Esophagus muscularis mucosa (tissue), 4 donors: ENCODE measurements around the gene PAPLN. TPM values are rescaled to one million over a fixed set of nuclear protein-coding genes. Genes with fewer than 3 reads are reported as not detected.

Source experiments
- DNase-seq: peaks from one replicate; pipeline ENCODE4 v3.0.0-alpha.2; 2017; ENCODE audit errors: extremely low spot score
- H3K27ac ChIP-seq, 4 donors: fragments of 200-600 bp; sonication (generic); replicated peaks in 1 of 4; 1 replicate in 3 of 4; 2 replicates in 1 of 4; pipeline ENCODE4 v1.5.1; 2016 to 2019; ENCODE audit warnings: mild to moderate bottlenecking in 1 of 4
- H3K27me3 ChIP-seq, 4 donors: fragments of 200-600 bp; sonication (generic); one replicate each; pipeline versions ENCODE4 v1.5.1 to v1.6.0; 2016 to 2019
- H3K36me3 ChIP-seq, 4 donors: fragments of 200-600 bp; sonication (generic); one replicate each; pipeline ENCODE4 v1.5.1; 2016 to 2019
- H3K4me1 ChIP-seq, 4 donors: fragments of 200-600 bp; sonication (generic); one replicate each; pipeline ENCODE4 v1.5.1; 2016 to 2019
- H3K4me3 ChIP-seq, 4 donors: fragments of 200-600 bp; sonication (generic); 1 replicate in 2 of 4; 2 replicates in 2 of 4; pipeline ENCODE4 v1.5.1; 2016 to 2019; ENCODE audit warnings: mild to moderate bottlenecking in 4 of 4, moderate library complexity in 1 of 4
- H3K9me3 ChIP-seq, 4 donors: fragments of 200-600 bp; sonication (generic); 1 replicate in 3 of 4; 2 replicates in 1 of 4; pipeline ENCODE4 v1.5.1; 2016 to 2019
- CTCF ChIP-seq, 3 experiments: fragments of 200-600 bp in 2 of 3; fragments of 450-650 bp in 1 of 3; sonication (generic) in 2 of 3; IDR thresholded peaks; one replicate each; pipeline ENCODE4 v1.5.1; 2017 to 2019; ENCODE audit warnings: antibody characterized with exemption in 3 of 3, mild to moderate bottlenecking in 2 of 3, moderate library complexity in 1 of 3
- EP300 ChIP-seq: sonication (generic); formaldehyde crosslinking; IDR thresholded peaks from one replicate; pipeline ENCODE4 v1.6.1; 2017; ENCODE audit warnings: antibody characterized with exemption
- POLR2A ChIP-seq: fragments of 450-650 bp; IDR thresholded peaks from one replicate; pipeline ENCODE4 v1.6.1; 2017; ENCODE audit warnings: antibody characterized with exemption, moderate library complexity, mild to moderate bottlenecking, low read depth
- POLR2AphosphoS5 ChIP-seq, 2 donors: sonication (generic); formaldehyde crosslinking; IDR thresholded peaks; one replicate each; pipeline ENCODE4 v1.6.1; 2017; ENCODE audit warnings: antibody characterized with exemption in 2 of 2
- WGBS: methylation state at CpG from one replicate; pipeline ENCODE4 v1.1.5; 2018; 5-methylcytosine and 5-hydroxymethylcytosine counted together
- intact Hi-C: fragments of 100-400 bp; cut with DNase I; formaldehyde crosslinking; loops from one replicate; pipeline ENCODE4 v1.15.1; 2023
- total RNA-seq, 4 donors: library from RNA; depleted of rRNA; stranded (reverse); fragments of >200 nt; gene quantifications; one replicate each; pipeline versions ENCODE4 v1.1.0 to v1.2.1, GENCODE V29; 2016

Gene PAPLN
- total RNA-seq, 4 donors from 2014 or later: 12.0 to 43.5 (median 24.1) TPM

- intact Hi-C loops: no loop called here
- 92% methylated on average over 11 of the region's 11 CpGs for WGBS
- H3K36me3 ChIP-seq: peaks cover 0 to 65% (median 17%) of the 10 kb centered on the region in 4 donors
These were observed 13.0 kb downstream of the PAPLN start for GRCh38 chr14:73250317-73250713.

GRCh38 chr14:73250781-73251500 lies 13.6 kb downstream of the PAPLN start:
- WGBS: 96% methylated on average over 27 of the region's 27 CpGs
- intact Hi-C loops: no loop called here
- no peak for DNase-seq
- H3K27me3 ChIP-seq: no peaks in the 10 kb centered on the region
- H3K4me3 ChIP-seq: no peak overlapping the region
- no peaks in the 10 kb centered on the region for H3K4me1 ChIP-seq
- no peak overlapping the region for H3K27ac ChIP-seq
- TF ChIP-seq POLR2AphosphoS5 (IDR thresholded peaks at IDR 0.05) (no peak), EP300 (no peak)
- H3K36me3 ChIP-seq: peaks cover 0 to 63% (median 20%) of the 10 kb centered on the region in 4 donors
- no peaks in the 10 kb centered on the region for H3K9me3 ChIP-seq

More at GRCh38 chr14:73250317-73250713, 13.0 kb downstream of the PAPLN start:
- H3K27ac ChIP-seq: no peak overlapping the region
- no peaks in the 10 kb centered on the region for H3K27me3 ChIP-seq
- no peak overlapping the region for H3K4me3 ChIP-seq
- H3K4me1 ChIP-seq: peaks cover 3 to 5% (median 4%) of the 10 kb centered on the region in 4 donors
- DNase-seq: no peak
- TF ChIP-seq POLR2AphosphoS5 (IDR thresholded peaks at IDR 0.05): no peak
- no peak for TF ChIP-seq CTCF (IDR thresholded peaks at IDR 0.05)
- TF ChIP-seq POLR2A: no peak
- no peak for TF ChIP-seq EP300
- no peaks in the 10 kb centered on the region for H3K9me3 ChIP-seq

DNA sequence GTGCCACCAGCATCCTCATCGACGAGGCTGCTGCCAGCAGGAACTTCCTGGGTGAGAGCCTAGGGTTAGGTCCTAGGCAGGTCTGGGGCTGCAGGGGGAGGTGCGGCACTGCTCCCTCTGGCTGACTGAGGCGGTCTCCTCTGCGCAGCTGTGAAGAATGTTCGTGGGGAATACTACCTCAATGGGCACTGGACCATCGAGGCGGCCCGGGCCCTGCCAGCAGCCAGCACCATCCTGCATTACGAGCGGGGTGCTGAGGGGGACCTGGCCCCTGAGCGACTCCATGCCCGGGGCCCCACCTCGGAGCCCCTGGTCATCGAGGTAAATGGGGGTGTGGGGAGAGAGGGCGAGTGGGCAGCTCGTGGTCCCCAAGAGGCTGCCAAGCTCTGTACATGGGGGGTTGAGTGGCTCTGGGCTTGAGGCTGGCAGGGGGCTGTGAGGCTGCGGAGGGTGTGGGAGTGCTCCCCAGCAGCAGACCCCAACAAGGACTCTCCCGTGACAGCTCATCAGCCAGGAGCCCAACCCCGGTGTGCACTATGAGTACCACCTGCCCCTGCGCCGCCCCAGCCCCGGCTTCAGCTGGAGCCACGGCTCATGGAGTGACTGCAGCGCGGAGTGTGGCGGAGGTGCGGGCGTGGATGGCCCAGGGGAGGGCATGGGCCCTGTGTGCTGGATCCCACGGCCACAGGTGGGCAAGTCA lies 14.4 kb downstream of the PAPLN start:
- Histone ChIP-seq H3K4me1 (no peaks in the 10 kb centered on the region), H3K36me3 (peaks cover 0 to 62% (median 20%) of the 10 kb centered on the region in 4 donors), H3K27me3 (no peaks in the 10 kb centered on the region), H3K9me3 (no peaks in the 10 kb centered on the region), H3K4me3 (no peak overlapping the region), H3K27ac (no peak overlapping the region)
- WGBS: 87% methylated on average over 4 of the region's 30 CpGs
- intact Hi-C loops: no loop called here
- TF ChIP-seq POLR2A (no peak), POLR2AphosphoS5 (IDR thresholded peaks at IDR 0.05) (no peak), EP300 (no peak), CTCF (IDR thresholded peaks at IDR 0.05) (no peak)
- DNase-seq: no peak

GRCh38 chr14:73252491-73253322 lies 15.4 kb downstream of the PAPLN start:
- Histone ChIP-seq H3K4me3 (no peak overlapping the region), H3K36me3 (peaks cover 0 to 58% (median 16%) of the 10 kb centered on the region in 4 donors), H3K27me3 (no peaks in the 10 kb centered on the region), H3K27ac (no peak overlapping the region), H3K4me1 (no peaks in the 10 kb centered on the region), H3K9me3 (no peaks in the 10 kb centered on the region)
- no peak for DNase-seq
- TF ChIP-seq POLR2AphosphoS5 (IDR thresholded peaks at IDR 0.05): no peak
- no peak for TF ChIP-seq EP300
- no peak for TF ChIP-seq CTCF (IDR thresholded peaks at IDR 0.05)
- TF ChIP-seq POLR2A: no peak
- intact Hi-C loops: no loop called here
- 85% methylated on average over 20 of the region's 29 CpGs for WGBS

DNA sequence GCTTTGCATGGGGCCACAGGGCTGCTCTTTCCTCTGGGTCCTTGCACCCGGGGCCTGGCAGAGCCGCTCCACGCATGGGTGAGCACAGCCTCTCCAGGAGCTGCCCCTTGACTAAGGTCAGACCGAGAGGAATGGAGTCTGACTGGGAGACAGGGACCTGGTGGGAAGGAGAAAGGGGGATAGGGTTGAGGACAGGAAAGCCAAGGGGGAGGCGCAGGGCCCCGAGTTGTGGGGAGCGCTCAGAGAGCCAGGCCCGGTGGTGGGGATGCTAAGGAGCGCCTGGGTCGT lies 16.0 kb downstream of the PAPLN start:
- Histone ChIP-seq H3K36me3 (peaks cover 0 to 58% (median 16%) of the 10 kb centered on the region in 4 donors), H3K4me1 (no peaks in the 10 kb centered on the region), H3K27ac (no peak overlapping the region), H3K9me3 (no peaks in the 10 kb centered on the region), H3K27me3 (no peaks in the 10 kb centered on the region), H3K4me3 (no peak overlapping the region)
- intact Hi-C loops: no loop called here
- TF ChIP-seq POLR2AphosphoS5 (IDR thresholded peaks at IDR 0.05): no peak
- TF ChIP-seq EP300: no peak
- no peak for TF ChIP-seq POLR2A
- no peak for TF ChIP-seq CTCF (IDR thresholded peaks at IDR 0.05)
- 94% methylated on average over 10 of the region's 10 CpGs for WGBS
- DNase-seq: no peak
